Measurements from ENCODE around the gene UBR2.
"Not testable (repeated sequence)": the region's sequence is repeated elsewhere in the genome, so short reads cannot be mapped to it uniquely, and the experiment has no call there.

UBR2 gene

DNA sequence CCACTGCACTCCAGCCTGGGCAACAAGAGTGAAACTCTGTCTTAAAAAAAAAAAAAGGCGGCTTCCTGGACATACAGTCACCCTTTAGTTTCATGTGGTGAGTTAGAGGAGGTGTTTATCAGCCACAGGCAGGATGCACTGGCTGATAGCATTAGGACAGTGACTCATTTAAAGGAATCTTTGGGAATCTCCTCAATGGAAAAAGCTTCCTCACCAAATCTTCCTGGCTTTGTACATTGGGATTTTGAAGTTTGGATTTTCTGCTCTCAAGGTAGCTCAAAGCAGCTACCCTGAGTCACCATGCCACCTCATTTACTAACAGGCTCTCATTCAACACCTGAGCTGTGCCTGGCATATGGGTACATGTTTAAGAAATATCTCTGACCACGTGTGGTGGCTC is 138.4 kb downstream of the UBR2 start:
- Histone ChIP-seq H3K27me3 (ENCODE audit: insufficient read depth, low read length, poor library complexity, severe bottlenecking) (no peaks in the 10 kb centered on the region), H3K9me3 (ENCODE audit: insufficient read depth, low read depth, low read length) (no peaks in the 10 kb centered on the region), H3K4me1 (ENCODE audit: insufficient read depth, low read length, poor library complexity, severe bottlenecking) (no peaks in the 10 kb centered on the region), H3K9me2 (replicated peaks; ENCODE audit: low read depth, low read length) (no peaks in the 10 kb centered on the region), H3K9ac (ENCODE audit: low read depth, low read length, poor library complexity, severe bottlenecking) (no peak overlapping the region), H3K36me3 (ENCODE audit: insufficient read depth, low read length) (no peaks in the 10 kb centered on the region), H3K79me2 (ENCODE audit: insufficient read depth, low read length) (no peaks in the 10 kb centered on the region), H4K20me1 (ENCODE audit: insufficient read depth, low read length, poor library complexity, severe bottlenecking) (no peaks in the 10 kb centered on the region), H3K4me2 (ENCODE audit: low read depth, low read length, poor library complexity, severe bottlenecking) (no peak overlapping the region), H3F3A (ENCODE audit: low read depth) (no peaks in the 10 kb centered on the region), H2AFZ (ENCODE audit: low read length) (no peak overlapping the region), H3K4me3 (ENCODE audit: low read length, poor library complexity, severe bottlenecking) (no peak overlapping the region)
- TF ChIP-seq, protein P1, sequence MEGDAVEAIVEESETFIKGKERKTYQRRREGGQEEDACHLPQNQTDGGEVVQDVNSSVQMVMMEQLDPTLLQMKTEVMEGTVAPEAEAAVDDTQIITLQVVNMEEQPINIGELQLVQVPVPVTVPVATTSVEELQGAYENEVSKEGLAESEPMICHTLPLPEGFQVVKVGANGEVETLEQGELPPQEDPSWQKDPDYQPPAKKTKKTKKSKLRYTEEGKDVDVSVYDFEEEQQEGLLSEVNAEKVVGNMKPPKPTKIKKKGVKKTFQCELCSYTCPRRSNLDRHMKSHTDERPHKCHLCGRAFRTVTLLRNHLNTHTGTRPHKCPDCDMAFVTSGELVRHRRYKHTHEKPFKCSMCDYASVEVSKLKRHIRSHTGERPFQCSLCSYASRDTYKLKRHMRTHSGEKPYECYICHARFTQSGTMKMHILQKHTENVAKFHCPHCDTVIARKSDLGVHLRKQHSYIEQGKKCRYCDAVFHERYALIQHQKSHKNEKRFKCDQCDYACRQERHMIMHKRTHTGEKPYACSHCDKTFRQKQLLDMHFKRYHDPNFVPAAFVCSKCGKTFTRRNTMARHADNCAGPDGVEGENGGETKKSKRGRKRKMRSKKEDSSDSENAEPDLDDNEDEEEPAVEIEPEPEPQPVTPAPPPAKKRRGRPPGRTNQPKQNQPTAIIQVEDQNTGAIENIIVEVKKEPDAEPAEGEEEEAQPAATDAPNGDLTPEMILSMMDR (conservative IDR thresholded peaks at IDR 0.05; ENCODE audit: low read length): no peak
- no peak for TF ChIP-seq EZH2phosphoT487 (IDR thresholded peaks at IDR 0.05; ENCODE audit: borderline replicate concordance)

DNA sequence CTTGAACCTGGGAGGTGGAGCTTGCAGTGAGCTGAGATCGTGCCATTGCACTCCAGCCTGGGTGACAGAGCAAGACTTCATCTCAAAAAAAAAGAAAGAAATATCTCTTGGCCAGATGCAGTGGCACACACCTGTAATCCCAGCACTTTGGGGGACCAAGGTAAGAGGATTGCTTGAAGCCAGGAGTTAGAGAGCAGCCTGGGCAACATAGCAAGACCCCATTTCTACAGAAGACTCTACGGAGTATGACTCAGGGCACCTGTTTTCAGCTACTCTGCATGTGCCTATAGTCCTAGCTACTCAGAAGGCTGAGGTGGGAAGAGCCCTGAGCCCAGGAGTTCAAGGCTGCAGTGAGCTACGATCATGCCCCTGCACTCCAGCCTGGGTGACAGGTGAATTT is 139.0 kb downstream of the UBR2 start:
- not testable (repeated sequence) for H3K79me2 ChIP-seq (ENCODE audit: insufficient read depth, low read length); H3K4me3 ChIP-seq (ENCODE audit: low read length, poor library complexity, severe bottlenecking); H3K27me3 ChIP-seq (ENCODE audit: insufficient read depth, low read length, poor library complexity, severe bottlenecking); H3K9me3 ChIP-seq (ENCODE audit: insufficient read depth, low read depth, low read length); H3K4me2 ChIP-seq (ENCODE audit: low read depth, low read length, poor library complexity, severe bottlenecking); H2AFZ ChIP-seq (ENCODE audit: low read length); H3K9ac ChIP-seq (ENCODE audit: low read depth, low read length, poor library complexity, severe bottlenecking); H3K36me3 ChIP-seq (ENCODE audit: insufficient read depth, low read length); H3F3A ChIP-seq (ENCODE audit: low read depth); H3K4me1 ChIP-seq (ENCODE audit: insufficient read depth, low read length, poor library complexity, severe bottlenecking); H3K9me2 ChIP-seq (replicated peaks; ENCODE audit: low read depth, low read length); H4K20me1 ChIP-seq (ENCODE audit: insufficient read depth, low read length, poor library complexity, severe bottlenecking)

DNA sequence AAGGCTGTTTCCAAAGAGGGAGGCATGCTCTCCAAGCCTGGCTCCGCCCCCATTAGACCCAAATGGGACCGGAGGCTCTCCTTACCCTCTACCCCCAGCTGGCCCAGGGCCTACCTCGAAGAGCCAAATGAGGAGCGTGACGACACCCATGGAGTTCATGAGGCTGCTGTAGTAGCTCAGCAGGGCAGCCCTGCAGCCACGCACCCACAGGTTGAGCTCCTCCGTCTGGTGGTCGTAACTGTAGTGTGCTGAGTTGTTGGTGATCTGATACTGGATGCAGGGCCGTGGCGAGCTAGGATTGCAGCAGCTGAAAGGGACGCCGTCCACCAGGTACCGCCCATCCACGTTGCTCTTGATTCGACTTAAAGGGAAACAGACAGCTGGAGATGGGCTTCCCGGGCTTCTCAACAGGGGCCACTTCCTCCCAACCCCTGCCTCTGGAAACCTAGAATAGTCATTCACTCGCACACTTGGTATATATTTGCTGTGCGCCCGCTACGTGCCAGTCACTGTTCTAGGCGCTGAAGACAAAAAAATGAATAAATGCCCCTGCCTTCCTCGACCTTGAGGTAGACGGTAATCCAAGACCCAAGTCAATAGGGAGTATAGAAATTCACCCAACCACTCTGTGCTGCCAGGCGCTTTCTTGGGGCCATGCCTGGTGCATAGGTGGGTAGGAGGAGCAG is 140.6 kb downstream of the UBR2 start:
- Histone ChIP-seq H3K27me3 (ENCODE audit: insufficient read depth, low read length, poor library complexity, severe bottlenecking) (no peaks in the 10 kb centered on the region), H3K4me3 (ENCODE audit: low read length, poor library complexity, severe bottlenecking) (no peak overlapping the region), H3K9me3 (ENCODE audit: insufficient read depth, low read depth, low read length) (no peaks in the 10 kb centered on the region), H3F3A (ENCODE audit: low read depth) (no peaks in the 10 kb centered on the region), H2AFZ (ENCODE audit: low read length) (no peak overlapping the region), H3K9me2 (replicated peaks; ENCODE audit: low read depth, low read length) (no peaks in the 10 kb centered on the region), H3K4me2 (ENCODE audit: low read depth, low read length, poor library complexity, severe bottlenecking) (no peak overlapping the region), H3K79me2 (ENCODE audit: insufficient read depth, low read length) (no peaks in the 10 kb centered on the region), H3K9ac (ENCODE audit: low read depth, low read length, poor library complexity, severe bottlenecking) (no peak overlapping the region), H4K20me1 (ENCODE audit: insufficient read depth, low read length, poor library complexity, severe bottlenecking) (no peaks in the 10 kb centered on the region), H3K4me1 (ENCODE audit: insufficient read depth, low read length, poor library complexity, severe bottlenecking) (no peaks in the 10 kb centered on the region), H3K36me3 (ENCODE audit: insufficient read depth, low read length) (no peaks in the 10 kb centered on the region)
- no peak for TF ChIP-seq EZH2phosphoT487 (IDR thresholded peaks at IDR 0.05; ENCODE audit: borderline replicate concordance)
- TF ChIP-seq, protein P1 (conservative IDR thresholded peaks at IDR 0.05; ENCODE audit: low read length): no peak

DNA sequence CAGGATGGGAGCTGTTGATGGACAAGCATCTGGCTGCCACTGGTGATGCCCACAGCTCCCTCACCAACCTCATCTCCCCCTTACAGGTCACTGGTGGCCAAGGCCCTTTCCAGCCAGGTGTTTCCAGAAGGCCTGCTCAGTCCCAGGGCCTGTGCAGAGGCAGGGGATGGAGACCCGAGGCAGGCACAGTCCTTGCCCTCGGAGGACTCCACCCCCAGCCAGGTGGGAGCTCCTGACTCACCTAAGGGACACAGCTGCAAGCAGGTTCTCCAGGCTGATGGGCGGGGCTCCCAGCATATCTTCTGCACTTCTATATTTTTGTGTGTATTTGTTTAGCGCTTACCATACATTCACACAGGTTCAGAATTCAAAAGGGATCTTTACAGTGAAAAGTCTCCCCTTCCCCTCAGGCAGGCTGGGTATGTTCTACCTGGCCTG is 141.1 kb downstream of the UBR2 start:
- no peaks in the 10 kb centered on the region for H3K4me1 ChIP-seq (ENCODE audit: insufficient read depth, low read length, poor library complexity, severe bottlenecking)
- TF ChIP-seq EZH2phosphoT487 (IDR thresholded peaks at IDR 0.05; ENCODE audit: borderline replicate concordance): no peak
- TF ChIP-seq, protein P1 (conservative IDR thresholded peaks at IDR 0.05; ENCODE audit: low read length): no peak
- H3K4me3 ChIP-seq (ENCODE audit: low read length, poor library complexity, severe bottlenecking): no peak overlapping the region

More for the DNA sequence above, 141.1 kb downstream of the UBR2 start:
- Histone ChIP-seq H2AFZ (ENCODE audit: low read length) (no peak overlapping the region), H3K79me2 (ENCODE audit: insufficient read depth, low read length) (no peaks in the 10 kb centered on the region), H3F3A (ENCODE audit: low read depth) (no peaks in the 10 kb centered on the region), H3K9me2 (replicated peaks; ENCODE audit: low read depth, low read length) (no peaks in the 10 kb centered on the region), H4K20me1 (ENCODE audit: insufficient read depth, low read length, poor library complexity, severe bottlenecking) (no peaks in the 10 kb centered on the region), H3K9me3 (ENCODE audit: insufficient read depth, low read depth, low read length) (no peaks in the 10 kb centered on the region), H3K27me3 (ENCODE audit: insufficient read depth, low read length, poor library complexity, severe bottlenecking) (no peaks in the 10 kb centered on the region), H3K4me2 (ENCODE audit: low read depth, low read length, poor library complexity, severe bottlenecking) (no peak overlapping the region), H3K36me3 (ENCODE audit: insufficient read depth, low read length) (no peaks in the 10 kb centered on the region), H3K9ac (ENCODE audit: low read depth, low read length, poor library complexity, severe bottlenecking) (no peak overlapping the region)

Data from Loucy (cell line).